NCI-H1436 treated with DMSO at 0.1 percent for 48 hours (cell line): ENCODE measurements around the gene UBAP2L.
"Not testable (repeated sequence)": the region's sequence is repeated elsewhere in the genome, so short reads cannot be mapped to it uniquely, and the experiment has no call there.

Experiments
- DNase-seq: peaks from one replicate; lab custom pipeline; 2025; lab: John Stamatoyannopoulos, UW

Gene UBAP2L

DNA sequence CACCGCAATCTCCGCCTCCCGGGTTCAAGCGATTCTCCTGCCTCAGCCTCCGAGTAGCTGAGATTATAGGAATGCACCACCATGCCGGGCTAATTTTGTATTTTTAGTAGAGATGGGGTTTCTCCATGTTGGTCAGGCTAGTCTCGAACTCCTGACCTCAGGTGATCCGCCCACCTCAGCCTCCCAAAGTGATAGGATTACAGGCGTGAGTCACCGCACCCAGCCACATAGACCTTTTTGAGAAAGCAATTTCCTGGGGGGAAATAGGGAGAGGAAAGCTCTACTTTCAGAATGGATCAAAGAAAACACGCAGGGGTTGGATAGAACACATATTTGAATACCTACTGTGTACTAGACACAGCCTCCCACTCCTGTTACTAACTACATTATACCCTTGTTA lies 15.0 kb upstream of the UBAP2L start:
- not testable (repeated sequence) for DNase-seq

DNA sequence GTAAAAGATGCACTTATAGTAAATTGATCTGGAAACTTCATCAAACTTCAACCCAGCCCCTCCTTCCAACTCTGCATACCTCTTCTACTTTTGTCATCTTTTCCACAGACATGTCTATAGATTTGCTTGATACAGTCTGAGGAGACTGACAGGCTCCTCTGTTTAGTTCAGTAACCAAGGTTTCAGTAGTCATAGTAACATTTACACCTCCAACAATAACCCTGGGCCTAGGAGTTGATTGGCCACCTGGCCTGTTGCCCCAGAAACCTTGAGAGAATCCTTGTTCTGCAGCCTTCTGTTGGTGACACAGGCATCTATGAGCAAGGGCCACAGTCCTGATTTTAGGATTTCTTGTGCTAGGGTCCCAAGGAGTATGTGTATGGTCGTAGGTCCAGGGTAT lies 14.6 kb upstream of the UBAP2L start, which contains the start of gene CFAP141:
TSS of gene CFAP141 (minus strand) at position 138 of the 400 bp plus-strand sequence. CDS start at position 112, 26 bp downstream.
- no peak for DNase-seq

GRCh38 chr1:154207262-154207661 lies 13.5 kb upstream of the UBAP2L start:
- DNase-seq, result no peak

- DNase-seq, result no peak
These were observed 11.9 kb upstream of the UBAP2L start for GRCh38 chr1:154208677-154209388.

GRCh38 chr1:154212083-154212482 lies 8.7 kb upstream of the UBAP2L start:
- DNase-seq, result no peak

- no peak for DNase-seq
These were observed 7.5 kb upstream of the UBAP2L start for GRCh38 chr1:154213274-154213673.

- DNase-seq, result no peak
These were observed 2.2 kb upstream of the UBAP2L start for GRCh38 chr1:154218545-154218944.

DNA sequence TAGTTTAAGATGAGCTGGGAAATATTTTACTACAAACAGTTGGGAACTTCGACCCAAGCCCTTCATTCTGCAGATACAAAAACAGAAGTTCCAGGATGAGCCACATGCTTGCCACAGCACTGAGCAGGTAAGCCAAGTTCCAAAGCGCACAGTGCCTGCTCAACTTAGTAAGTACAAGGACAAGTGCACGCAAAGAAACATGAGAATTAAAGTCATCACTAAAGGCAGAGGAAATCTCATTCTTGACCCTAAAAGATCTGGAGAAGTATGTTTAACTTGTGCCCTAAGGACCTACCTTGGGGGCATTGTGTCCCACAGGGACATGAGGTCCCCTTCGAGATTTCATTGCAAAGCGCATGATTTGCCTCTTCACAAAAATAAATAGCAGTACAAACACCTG lies 1.2 kb upstream of the UBAP2L start:
- DNase-seq, result no peak

DNA sequence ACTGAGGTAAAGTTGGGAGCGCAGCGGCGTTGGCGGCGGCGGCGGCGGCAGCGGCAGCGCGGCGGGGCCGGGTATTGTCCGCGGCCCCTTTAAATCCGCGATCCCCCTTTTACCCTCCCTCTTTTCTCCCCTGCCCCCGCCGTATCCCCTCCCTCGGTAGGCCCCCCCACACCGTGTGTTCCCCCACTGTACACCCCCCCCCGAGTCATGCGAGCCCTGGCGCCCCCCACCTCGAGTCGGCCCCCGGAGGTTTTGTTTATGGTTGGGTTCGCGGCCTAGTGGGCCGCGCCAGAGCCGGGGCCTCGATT lies 169 bp downstream of the UBAP2L start:
- no peak for DNase-seq

DNA sequence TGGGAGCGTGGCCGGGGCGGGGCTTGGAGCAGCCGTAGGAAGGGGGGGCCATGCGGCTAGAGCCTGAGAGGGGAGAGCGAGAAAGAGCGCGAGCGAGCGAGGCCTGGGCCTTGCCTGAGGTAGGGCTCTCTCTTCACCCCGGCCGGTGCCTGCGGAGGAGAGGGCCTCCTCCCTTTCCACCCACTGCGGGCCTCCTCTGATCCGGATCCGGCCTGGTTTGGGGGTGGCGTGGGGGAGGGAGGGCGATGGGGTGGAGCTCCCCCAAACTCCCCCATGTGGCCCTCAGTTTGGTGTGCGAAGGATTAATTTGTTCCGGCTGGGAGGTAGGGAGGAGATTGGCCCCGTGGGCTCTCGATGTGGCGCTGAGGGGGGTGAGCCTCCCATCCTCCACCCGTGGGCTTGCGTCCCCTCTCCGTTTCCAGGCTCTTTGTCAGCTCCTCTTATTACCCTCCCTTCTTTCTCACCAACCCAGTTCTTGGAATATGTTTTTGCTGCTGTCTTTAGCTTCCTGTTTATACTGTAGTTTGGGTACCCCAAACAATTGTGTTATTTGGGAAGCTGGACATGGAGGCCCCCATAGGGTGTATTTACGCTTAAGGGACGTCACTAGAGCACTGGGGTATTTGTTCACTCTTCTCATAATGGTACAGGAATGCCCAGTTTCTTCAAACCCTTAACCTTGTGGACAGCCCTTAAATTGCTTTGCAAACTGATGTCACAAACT lies 685 bp downstream of the UBAP2L start:
- no peak for DNase-seq

- DNase-seq, result no peak
These were observed 1.8 kb downstream of the UBAP2L start for GRCh38 chr1:154222518-154222917.

DNA sequence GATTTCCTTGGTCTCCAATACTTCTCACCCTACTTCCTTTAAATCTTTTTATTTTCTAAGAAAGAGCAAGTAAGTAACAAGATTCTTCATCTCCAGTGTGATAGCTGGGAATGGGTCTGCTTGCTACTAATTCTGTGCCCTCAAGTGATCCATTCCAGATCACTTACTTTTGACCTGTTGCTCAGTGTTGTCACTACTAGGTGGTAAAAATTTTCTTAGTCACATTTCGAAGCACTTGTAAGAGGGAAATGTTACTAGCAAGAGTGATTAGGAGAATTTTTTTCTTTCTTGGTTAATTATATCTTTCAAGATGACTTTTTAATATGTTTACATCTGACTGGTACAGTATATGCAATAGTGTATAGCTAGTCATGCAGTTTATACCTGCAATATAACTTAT lies 2.2 kb downstream of the UBAP2L start:
- no peak for DNase-seq

GRCh38 chr1:154223621-154224020 lies 2.9 kb downstream of the UBAP2L start:
- DNase-seq, result no peak

DNA sequence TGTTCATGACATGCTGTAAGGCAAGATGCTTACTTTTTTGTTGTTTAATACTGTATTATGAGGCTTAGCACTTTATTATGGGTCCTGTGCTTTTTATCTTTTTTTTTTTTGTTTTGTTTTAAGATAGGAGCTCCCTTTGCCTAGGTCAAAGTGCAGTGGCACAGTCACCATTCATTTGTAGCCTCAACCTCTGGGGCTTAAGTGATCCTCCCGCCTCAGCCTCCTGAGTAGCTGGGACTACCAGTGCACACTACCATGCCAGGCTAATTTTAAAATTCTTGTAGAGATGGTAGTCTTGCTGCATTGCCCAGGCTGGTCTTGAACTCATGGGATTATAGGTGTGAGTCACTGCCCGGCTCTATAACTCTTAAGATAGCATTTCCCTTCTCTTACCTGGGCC lies 4.6 kb downstream of the UBAP2L start:
- no peak for DNase-seq

- DNase-seq, result not testable (repeated sequence)
These were observed 10.4 kb downstream of the UBAP2L start for GRCh38 chr1:154231112-154231511.

- not testable (repeated sequence) for DNase-seq
These were observed 12.4 kb downstream of the UBAP2L start for GRCh38 chr1:154233127-154233526.

GRCh38 chr1:154236855-154237254 lies 16.1 kb downstream of the UBAP2L start:
- DNase-seq, result no peak

GRCh38 chr1:154237435-154237834 lies 16.7 kb downstream of the UBAP2L start:
- no peak for DNase-seq

DNA sequence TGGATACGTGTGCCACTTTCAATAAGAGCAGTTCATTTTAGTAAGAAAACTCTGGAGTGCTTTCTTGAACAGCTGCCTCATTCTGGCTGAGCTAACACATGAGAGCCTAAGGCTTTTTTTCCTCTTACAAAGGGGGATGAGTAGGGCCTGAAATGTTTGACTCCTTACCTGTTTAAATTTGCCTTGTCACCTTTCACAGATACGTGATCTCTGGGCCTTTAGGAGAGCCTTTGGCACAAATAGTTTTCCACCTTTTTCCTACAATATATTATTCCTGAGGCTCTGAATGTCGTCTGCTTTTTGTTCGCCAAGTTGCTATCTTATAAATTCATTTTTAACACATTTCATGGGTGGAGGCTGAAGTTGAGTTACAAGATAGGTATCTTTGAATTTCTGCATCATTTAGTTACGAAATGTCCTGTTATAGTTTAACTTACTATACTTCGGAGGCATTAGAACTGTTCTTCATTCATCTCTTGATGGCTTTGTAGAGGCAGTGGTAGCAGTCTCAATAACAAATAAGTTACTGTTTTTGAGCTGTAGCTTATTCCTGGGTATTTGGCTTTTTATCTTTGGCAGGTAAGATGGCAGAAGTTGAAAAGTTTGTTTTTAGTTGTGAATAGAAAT lies 17.2 kb downstream of the UBAP2L start:
- DNase-seq, result no peak

DNA sequence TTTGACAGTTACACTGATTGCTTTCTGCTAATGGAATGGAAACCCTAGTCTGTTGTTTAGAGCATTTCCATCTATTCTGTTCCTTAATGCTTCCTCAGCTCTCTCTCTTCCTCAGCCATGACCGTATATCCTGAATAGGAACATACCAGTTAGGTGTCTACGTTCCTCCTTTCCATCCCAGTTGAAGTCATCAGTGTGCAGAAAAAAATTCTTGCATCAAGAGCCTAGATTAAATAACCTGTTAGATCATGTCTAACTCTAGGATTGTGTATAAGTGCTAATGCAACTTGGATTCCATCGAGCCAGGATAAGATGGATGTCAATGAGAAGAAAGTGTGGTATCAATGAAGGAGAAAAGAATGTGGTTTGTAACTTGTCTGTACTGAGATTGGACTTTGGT lies 18.7 kb downstream of the UBAP2L start:
- no peak for DNase-seq

- no peak for DNase-seq
These were observed 19.6 kb downstream of the UBAP2L start for GRCh38 chr1:154240294-154240833.

DNA sequence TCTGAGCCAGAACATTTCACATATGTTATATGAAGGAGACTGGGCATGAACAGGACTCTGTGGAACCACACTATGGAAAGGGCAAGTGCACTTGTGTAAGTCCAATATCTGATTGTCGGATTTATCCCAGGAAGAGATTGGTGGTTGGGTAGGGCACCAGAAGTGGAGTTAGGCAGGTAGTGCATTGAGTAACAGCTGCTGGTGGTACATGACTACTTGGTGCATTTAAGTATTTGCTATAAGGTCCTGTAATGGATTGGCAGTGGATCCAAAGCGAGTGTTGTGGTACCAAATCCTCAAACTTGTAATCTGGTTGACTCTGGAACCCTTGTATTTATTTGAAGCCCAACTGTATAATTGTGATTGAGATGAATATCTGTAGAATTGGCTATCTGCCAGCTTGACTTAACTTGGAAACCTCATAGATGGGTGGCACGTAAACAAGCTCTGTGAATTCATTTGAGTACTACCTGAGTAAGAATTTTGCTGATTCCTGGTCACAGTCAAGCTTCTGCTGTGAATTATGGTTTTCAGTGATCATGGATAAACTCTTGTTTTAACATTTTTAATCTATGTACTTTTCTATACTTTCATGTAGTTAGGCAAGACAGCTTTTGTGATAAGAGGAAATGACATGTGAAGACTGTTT lies 21.1 kb downstream of the UBAP2L start:
- no peak for DNase-seq
